HepG2 (cell line): Measurements from ENCODE around the gene ST6GALNAC4. TPM values are rescaled to one million over a fixed set of nuclear protein-coding genes. Genes with fewer than 3 reads are reported as not detected.

Source experiments
- CHD2 ChIP-seq: IDR thresholded peaks from 2 replicates; pipeline ENCODE4 v1.6.1; 2011; ENCODE audit warnings: low read depth, low read length, improper control_type of control experiment
- GLI4 ChIP-seq: sonication (generic); formaldehyde crosslinking; IDR thresholded peaks from 2 replicates; pipeline ENCODE4 v1.5.1; 2020; ENCODE audit warnings: missing genetic modification reagents, mild to moderate bottlenecking, moderate library complexity, borderline replicate concordance
- KAT7 ChIP-seq: IDR thresholded peaks from 2 replicates; pipeline ENCODE4 v1.6.1; 2018; ENCODE audit warnings: borderline replicate concordance, missing compliant biosample characterization
- POLR2AphosphoS5 ChIP-seq: IDR thresholded peaks from 2 replicates; pipeline ENCODE4 v1.6.1; 2012; ENCODE audit warnings: low read depth, low read length
- SP2 ChIP-seq: sonication (generic); formaldehyde crosslinking; IDR thresholded peaks from 2 replicates; pipeline ENCODE4 v1.5.1; 2020; ENCODE audit warnings: mild to moderate bottlenecking, missing genetic modification reagents
- SRSF9 ChIP-seq: fragments of 200-400 bp; formaldehyde crosslinking; IDR thresholded peaks from 2 replicates; pipeline ENCODE4 v1.6.1; 2018; ENCODE audit warnings: borderline replicate concordance, mild to moderate bottlenecking, low read depth, low read length; ENCODE audit not compliant: insufficient read depth, poor library complexity, severe bottlenecking
- TBX2 ChIP-seq: sonication (generic); formaldehyde crosslinking; IDR thresholded peaks from 2 replicates; pipeline ENCODE4 v1.5.0; 2020; ENCODE audit warnings: missing genetic modification reagents, mild to moderate bottlenecking, borderline replicate concordance
- ZFP37 ChIP-seq: sonication (generic); formaldehyde crosslinking; IDR thresholded peaks from 2 replicates; pipeline ENCODE4 v1.4.0; 2020; ENCODE audit warnings: missing genetic modification reagents, borderline replicate concordance
- polyA plus RNA-seq, 8 experiments: library from polyadenylated mRNA; depleted of rRNA in 3 of 8; stranded (reverse) in 7 of 8; unstranded in 1 of 8; fragments of >200 nt; fragmentation: Illumina TruSeq in 4 of 8; extraction: Trizol in 4 of 8; gene quantifications; 2 replicates each; pipeline versions ENCODE4 v1.2.1 to v1.2.3, GENCODE V29; 2011 to 2016; ENCODE audit warnings: low read depth in 4 of 8, missing spikeins in 1 of 8, mixed read lengths in 1 of 8; ENCODE audit not compliant: insufficient read depth in 1 of 8
- total RNA-seq, 5 experiments: library from RNA; depleted of rRNA; stranded (reverse); fragments of >200 nt; fragmentation: Illumina TruSeq; extraction: Trizol; gene quantifications; 2 replicates each; pipeline ENCODE4 v1.2.3, GENCODE V29; 2016; ENCODE audit warnings: low read depth in 1 of 5
- TF ChIP-seq, protein P1 (sequence below): sonication (generic); formaldehyde crosslinking; IDR thresholded peaks from 2 replicates; pipeline ENCODE4 v1.5.0; 2020; ENCODE audit warnings: missing genetic modification reagents, mild to moderate bottlenecking, borderline replicate concordance
- TF ChIP-seq, protein P2 (sequence below): sonication (generic); formaldehyde crosslinking; IDR thresholded peaks from 2 replicates; pipeline ENCODE4 v1.4.0; 2020; ENCODE audit warnings: missing genetic modification reagents, borderline replicate concordance
- TF ChIP-seq, protein P3 (sequence below): IDR thresholded peaks from 2 replicates; pipeline ENCODE4 v1.6.1; 2012; ENCODE audit warnings: inconsistent platforms
- TF ChIP-seq, protein P4 (sequence below): sonication (generic); formaldehyde crosslinking; IDR thresholded peaks from 2 replicates; pipeline ENCODE4 v1.4.0; 2020; ENCODE audit warnings: missing genetic modification reagents, borderline replicate concordance
- TF ChIP-seq, protein P5 (sequence below): sonication (generic); formaldehyde crosslinking; IDR thresholded peaks from 2 replicates; pipeline ENCODE4 v1.4.0; 2020; ENCODE audit warnings: missing genetic modification reagents

Gene ST6GALNAC4
- total and polyA plus RNA-seq, 2 of the 13 experiments (the other 11 are each of a cell fraction or from before 2014, with no cell fraction given), result 18.8 to 27.7 TPM

DNA sequence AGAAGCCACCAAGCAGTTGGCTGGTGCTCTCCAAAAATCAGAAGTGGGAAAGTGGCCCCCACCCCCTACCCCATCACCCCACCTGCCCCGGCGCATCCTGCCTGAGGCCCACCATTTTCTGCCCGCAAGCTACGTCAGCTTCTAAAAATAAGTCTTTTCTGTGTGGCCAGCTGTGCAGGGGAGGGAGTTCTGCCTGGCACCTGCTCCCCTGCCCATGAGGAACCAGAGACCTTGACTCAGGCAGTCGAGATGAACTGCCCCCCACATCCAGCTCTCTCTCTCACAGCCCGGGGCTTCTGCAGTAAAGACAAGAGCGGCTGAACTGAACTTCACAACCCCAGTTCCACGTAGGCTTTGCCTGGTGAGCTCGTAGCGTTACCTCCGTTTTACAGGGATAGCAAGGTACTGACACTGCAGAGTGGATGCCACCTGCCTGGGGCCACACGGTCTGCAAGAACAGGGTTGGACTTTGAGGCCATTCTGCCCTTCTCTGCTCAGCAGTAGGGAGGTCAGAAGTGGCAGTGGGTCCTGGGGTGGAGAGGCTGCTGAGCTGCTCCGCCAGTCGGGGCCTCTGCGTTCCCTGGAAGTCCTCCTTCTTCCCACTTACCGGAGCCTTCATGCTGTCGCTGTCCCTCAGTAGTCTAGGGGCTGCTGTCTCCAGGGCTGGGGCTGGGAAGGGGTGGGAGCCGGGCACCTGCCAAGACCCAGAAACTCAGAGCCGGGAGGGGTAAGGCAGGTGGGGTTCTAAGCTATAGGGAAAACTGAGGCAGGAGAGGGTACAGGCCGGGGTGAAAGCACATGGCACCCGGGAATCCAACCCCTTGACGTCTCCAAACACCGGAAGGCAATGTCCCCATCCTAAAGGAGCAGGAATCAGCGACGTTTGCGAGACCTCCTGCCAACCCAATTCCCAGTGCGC is 781 bp downstream of the ST6GALNAC4 start (continued):
- TF ChIP-seq, protein P1, sequence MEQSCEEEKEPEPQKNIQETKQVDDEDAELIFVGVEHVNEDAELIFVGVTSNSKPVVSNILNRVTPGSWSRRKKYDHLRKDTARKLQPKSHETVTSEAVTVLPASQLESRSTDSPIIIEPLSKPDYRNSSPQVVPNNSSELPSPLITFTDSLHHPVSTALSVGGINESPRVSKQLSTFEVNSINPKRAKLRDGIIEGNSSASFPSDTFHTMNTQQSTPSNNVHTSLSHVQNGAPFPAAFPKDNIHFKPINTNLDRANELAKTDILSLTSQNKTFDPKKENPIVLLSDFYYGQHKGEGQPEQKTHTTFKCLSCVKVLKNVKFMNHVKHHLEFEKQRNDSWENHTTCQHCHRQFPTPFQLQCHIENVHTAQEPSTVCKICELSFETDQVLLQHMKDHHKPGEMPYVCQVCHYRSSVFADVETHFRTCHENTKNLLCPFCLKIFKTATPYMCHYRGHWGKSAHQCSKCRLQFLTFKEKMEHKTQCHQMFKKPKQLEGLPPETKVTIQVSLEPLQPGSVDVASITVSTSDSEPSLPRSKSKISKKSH, result 0 out of 2 replicates have a peak, but pooled peaks have one; percentile 48
- TF ChIP-seq, protein P2, sequence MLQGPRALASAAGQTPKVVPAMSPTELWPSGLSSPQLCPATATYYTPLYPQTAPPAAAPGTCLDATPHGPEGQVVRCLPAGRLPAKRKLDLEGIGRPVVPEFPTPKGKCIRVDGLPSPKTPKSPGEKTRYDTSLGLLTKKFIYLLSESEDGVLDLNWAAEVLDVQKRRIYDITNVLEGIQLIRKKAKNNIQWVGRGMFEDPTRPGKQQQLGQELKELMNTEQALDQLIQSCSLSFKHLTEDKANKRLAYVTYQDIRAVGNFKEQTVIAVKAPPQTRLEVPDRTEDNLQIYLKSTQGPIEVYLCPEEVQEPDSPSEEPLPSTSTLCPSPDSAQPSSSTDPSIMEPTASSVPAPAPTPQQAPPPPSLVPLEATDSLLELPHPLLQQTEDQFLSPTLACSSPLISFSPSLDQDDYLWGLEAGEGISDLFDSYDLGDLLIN (CRISPR knock-in tag), result no peak
- TF ChIP-seq KAT7 (CRISPR knock-in tag), result peak; percentile 47; the same call in 1 of the 2 replicates
- 0 out of 2 replicates have a peak, but pooled peaks have one; percentile 49 for TF ChIP-seq GLI4 (CRISPR knock-in tag)
- no peak for TF ChIP-seq SRSF9
- TF ChIP-seq, protein P3, sequence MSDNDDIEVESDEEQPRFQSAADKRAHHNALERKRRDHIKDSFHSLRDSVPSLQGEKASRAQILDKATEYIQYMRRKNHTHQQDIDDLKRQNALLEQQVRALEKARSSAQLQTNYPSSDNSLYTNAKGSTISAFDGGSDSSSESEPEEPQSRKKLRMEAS, result peak; percentile 56
- TF ChIP-seq CHD2, result no peak
- no peak for TF ChIP-seq SP2 (CRISPR knock-in tag)
- TF ChIP-seq, protein P4, sequence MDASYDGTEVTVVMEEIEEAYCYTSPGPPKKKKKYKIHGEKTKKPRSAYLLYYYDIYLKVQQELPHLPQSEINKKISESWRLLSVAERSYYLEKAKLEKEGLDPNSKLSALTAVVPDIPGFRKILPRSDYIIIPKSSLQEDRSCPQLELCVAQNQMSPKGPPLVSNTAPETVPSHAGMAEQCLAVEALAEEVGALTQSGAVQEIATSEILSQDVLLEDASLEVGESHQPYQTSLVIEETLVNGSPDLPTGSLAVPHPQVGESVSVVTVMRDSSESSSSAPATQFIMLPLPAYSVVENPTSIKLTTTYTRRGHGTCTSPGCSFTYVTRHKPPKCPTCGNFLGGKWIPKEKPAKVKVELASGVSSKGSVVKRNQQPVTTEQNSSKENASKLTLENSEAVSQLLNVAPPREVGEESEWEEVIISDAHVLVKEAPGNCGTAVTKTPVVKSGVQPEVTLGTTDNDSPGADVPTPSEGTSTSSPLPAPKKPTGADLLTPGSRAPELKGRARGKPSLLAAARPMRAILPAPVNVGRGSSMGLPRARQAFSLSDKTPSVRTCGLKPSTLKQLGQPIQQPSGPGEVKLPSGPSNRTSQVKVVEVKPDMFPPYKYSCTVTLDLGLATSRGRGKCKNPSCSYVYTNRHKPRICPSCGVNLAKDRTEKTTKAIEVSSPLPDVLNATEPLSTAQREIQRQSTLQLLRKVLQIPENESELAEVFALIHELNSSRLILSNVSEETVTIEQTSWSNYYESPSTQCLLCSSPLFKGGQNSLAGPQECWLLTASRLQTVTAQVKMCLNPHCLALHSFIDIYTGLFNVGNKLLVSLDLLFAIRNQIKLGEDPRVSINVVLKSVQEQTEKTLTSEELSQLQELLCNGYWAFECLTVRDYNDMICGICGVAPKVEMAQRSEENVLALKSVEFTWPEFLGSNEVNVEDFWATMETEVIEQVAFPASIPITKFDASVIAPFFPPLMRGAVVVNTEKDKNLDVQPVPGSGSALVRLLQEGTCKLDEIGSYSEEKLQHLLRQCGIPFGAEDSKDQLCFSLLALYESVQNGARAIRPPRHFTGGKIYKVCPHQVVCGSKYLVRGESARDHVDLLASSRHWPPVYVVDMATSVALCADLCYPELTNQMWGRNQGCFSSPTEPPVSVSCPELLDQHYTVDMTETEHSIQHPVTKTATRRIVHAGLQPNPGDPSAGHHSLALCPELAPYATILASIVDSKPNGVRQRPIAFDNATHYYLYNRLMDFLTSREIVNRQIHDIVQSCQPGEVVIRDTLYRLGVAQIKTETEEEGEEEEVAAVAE (CRISPR knock-in tag), result 0 out of 2 replicates have a peak, but pooled peaks have one; percentile 36
- no peak for TF ChIP-seq POLR2AphosphoS5
- TF ChIP-seq, protein P5, sequence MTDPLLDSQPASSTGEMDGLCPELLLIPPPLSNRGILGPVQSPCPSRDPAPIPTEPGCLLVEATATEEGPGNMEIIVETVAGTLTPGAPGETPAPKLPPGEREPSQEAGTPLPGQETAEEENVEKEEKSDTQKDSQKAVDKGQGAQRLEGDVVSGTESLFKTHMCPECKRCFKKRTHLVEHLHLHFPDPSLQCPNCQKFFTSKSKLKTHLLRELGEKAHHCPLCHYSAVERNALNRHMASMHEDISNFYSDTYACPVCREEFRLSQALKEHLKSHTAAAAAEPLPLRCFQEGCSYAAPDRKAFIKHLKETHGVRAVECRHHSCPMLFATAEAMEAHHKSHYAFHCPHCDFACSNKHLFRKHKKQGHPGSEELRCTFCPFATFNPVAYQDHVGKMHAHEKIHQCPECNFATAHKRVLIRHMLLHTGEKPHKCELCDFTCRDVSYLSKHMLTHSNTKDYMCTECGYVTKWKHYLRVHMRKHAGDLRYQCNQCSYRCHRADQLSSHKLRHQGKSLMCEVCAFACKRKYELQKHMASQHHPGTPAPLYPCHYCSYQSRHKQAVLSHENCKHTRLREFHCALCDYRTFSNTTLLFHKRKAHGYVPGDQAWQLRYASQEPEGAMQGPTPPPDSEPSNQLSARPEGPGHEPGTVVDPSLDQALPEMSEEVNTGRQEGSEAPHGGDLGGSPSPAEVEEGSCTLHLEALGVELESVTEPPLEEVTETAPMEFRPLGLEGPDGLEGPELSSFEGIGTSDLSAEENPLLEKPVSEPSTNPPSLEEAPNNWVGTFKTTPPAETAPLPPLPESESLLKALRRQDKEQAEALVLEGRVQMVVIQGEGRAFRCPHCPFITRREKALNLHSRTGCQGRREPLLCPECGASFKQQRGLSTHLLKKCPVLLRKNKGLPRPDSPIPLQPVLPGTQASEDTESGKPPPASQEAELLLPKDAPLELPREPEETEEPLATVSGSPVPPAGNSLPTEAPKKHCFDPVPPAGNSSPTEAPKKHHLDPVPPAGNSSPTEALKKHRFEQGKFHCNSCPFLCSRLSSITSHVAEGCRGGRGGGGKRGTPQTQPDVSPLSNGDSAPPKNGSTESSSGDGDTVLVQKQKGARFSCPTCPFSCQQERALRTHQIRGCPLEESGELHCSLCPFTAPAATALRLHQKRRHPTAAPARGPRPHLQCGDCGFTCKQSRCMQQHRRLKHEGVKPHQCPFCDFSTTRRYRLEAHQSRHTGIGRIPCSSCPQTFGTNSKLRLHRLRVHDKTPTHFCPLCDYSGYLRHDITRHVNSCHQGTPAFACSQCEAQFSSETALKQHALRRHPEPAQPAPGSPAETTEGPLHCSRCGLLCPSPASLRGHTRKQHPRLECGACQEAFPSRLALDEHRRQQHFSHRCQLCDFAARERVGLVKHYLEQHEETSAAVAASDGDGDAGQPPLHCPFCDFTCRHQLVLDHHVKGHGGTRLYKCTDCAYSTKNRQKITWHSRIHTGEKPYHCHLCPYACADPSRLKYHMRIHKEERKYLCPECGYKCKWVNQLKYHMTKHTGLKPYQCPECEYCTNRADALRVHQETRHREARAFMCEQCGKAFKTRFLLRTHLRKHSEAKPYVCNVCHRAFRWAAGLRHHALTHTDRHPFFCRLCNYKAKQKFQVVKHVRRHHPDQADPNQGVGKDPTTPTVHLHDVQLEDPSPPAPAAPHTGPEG, result 0 out of 2 replicates have a peak, but pooled peaks have one; percentile 53
- 0 out of 2 replicates have a peak, but pooled peaks have one; percentile 19 for TF ChIP-seq TBX2
- 0 out of 2 replicates have a peak, but pooled peaks have one; percentile 17 for TF ChIP-seq ZFP37 (CRISPR knock-in tag)
